NB4 (cell line): ENCODE results near the gene GNRHR.
"Not testable (repeated sequence)": the region's sequence is repeated elsewhere in the genome, so short reads cannot be mapped to it uniquely, and the experiment has no call there.

Experiments used
- MAX ChIP-seq: IDR thresholded peaks from 2 replicates; pipeline ENCODE4 v1.6.1; 2011; ENCODE audit warnings: low read depth, low read length
- MYC ChIP-seq: IDR thresholded peaks from 2 replicates; pipeline ENCODE4 v1.6.1; 2011; ENCODE audit warnings: low read depth, low read length
- POLR2A ChIP-seq: IDR thresholded peaks from 2 replicates; pipeline ENCODE4 v1.6.1; 2011; ENCODE audit warnings: mild to moderate bottlenecking; ENCODE audit not compliant: insufficient read length; ENCODE audit errors: extremely low read depth
- TF ChIP-seq, protein P1 (sequence below): IDR thresholded peaks from one replicate; pipeline ENCODE4 v1.5.1; 2012; ENCODE audit warnings: low read depth, low read length

DNA sequence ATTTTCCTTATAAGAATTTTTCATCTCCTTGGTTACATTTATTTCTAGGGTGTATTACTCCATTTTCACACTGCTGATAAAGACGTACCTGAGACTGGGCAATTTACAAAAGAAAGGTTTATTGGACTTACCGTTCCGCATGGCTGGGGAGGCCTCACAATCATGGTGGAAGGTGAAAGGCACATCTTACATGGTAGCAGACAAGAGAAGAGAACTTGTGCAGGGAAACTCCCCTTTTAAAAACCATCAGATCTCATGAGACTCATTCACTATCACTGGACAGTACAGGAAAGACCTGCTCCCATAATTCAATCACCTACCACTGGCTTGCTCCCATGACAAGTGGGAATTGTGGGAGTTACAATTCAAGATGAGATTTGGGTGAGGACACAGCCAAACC is 47.5 kb downstream of the GNRHR start:
- TF ChIP-seq, protein P1, sequence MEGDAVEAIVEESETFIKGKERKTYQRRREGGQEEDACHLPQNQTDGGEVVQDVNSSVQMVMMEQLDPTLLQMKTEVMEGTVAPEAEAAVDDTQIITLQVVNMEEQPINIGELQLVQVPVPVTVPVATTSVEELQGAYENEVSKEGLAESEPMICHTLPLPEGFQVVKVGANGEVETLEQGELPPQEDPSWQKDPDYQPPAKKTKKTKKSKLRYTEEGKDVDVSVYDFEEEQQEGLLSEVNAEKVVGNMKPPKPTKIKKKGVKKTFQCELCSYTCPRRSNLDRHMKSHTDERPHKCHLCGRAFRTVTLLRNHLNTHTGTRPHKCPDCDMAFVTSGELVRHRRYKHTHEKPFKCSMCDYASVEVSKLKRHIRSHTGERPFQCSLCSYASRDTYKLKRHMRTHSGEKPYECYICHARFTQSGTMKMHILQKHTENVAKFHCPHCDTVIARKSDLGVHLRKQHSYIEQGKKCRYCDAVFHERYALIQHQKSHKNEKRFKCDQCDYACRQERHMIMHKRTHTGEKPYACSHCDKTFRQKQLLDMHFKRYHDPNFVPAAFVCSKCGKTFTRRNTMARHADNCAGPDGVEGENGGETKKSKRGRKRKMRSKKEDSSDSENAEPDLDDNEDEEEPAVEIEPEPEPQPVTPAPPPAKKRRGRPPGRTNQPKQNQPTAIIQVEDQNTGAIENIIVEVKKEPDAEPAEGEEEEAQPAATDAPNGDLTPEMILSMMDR, result not testable (repeated sequence)
- not testable (repeated sequence) for TF ChIP-seq POLR2A, MAX, MYC
